HepG2 (cell line): Measurements from ENCODE around the gene MYO3B. TPM values are rescaled to one million over a fixed set of nuclear protein-coding genes. Genes with fewer than 3 reads are reported as not detected.

ENCODE experiments used
- ATF7-NPFF ChIP-seq: sonication (generic); formaldehyde crosslinking; IDR thresholded peaks from 2 replicates; pipeline ENCODE4 v1.8.1; 2023; ENCODE audit warnings: mild to moderate bottlenecking, low read depth, missing genetic modification reagents, moderate library complexity
- EEA1 ChIP-seq: sonication (generic); formaldehyde crosslinking; IDR thresholded peaks from 2 replicates; pipeline ENCODE4 v1.5.1; 2020; ENCODE audit warnings: mild to moderate bottlenecking, missing genetic modification reagents, borderline replicate concordance
- ELF3 ChIP-seq: IDR thresholded peaks from 2 replicates; pipeline ENCODE4 v1.6.1; 2016; ENCODE audit warnings: missing genetic modification reagents, missing compliant biosample characterization
- FOXP1 ChIP-seq, 2 experiments: fragments of 450-650 bp in 1 of 2; IDR thresholded peaks; 2 replicates each; pipeline ENCODE4 v1.6.1; 2017 to 2018; ENCODE audit warnings: antibody characterized with exemption in 1 of 2
- HBP1 ChIP-seq: IDR thresholded peaks from 2 replicates; pipeline ENCODE4 v1.6.1; 2016; ENCODE audit warnings: low read depth, control low read depth
- HDAC1 ChIP-seq: sonication (generic); formaldehyde crosslinking; IDR thresholded peaks from 2 replicates; pipeline ENCODE4 v1.5.1; 2020; ENCODE audit warnings: mild to moderate bottlenecking, missing genetic modification reagents
- KLF13 ChIP-seq: sonication (generic); formaldehyde crosslinking; IDR thresholded peaks from 2 replicates; pipeline ENCODE4 v1.4.0; 2020; ENCODE audit warnings: mild to moderate bottlenecking, missing genetic modification reagents
- SKIL ChIP-seq: sonication (generic); formaldehyde crosslinking; IDR thresholded peaks from 2 replicates; pipeline ENCODE4 v1.8.0; 2022; ENCODE audit warnings: missing genetic modification reagents, mild to moderate bottlenecking, moderate library complexity, borderline replicate concordance
- TCF7 ChIP-seq: sonication (generic); IDR thresholded peaks from 2 replicates; pipeline ENCODE4 v1.6.1; 2016; ENCODE audit warnings: antibody characterized with exemption, low read depth
- ZNF292 ChIP-seq: sonication (generic); formaldehyde crosslinking; IDR thresholded peaks from 2 replicates; pipeline ENCODE4 v1.8.1; 2022; ENCODE audit warnings: mild to moderate bottlenecking, low read depth, missing genetic modification reagents, borderline replicate concordance
- ZNF430 ChIP-seq: sonication (generic); formaldehyde crosslinking; IDR thresholded peaks from 2 replicates; pipeline ENCODE4 v1.9.0; 2021; ENCODE audit warnings: mild to moderate bottlenecking, missing genetic modification reagents
- polyA plus RNA-seq, 8 experiments: library from polyadenylated mRNA; depleted of rRNA in 3 of 8; stranded (reverse) in 7 of 8; unstranded in 1 of 8; fragments of >200 nt; fragmentation: Illumina TruSeq in 4 of 8; extraction: Trizol in 4 of 8; gene quantifications; 2 replicates each; pipeline versions ENCODE4 v1.2.1 to v1.2.3, GENCODE V29; 2011 to 2016; ENCODE audit warnings: low read depth in 4 of 8, missing spikeins in 1 of 8, mixed read lengths in 1 of 8; ENCODE audit not compliant: insufficient read depth in 1 of 8
- total RNA-seq, 5 experiments: library from RNA; depleted of rRNA; stranded (reverse); fragments of >200 nt; fragmentation: Illumina TruSeq; extraction: Trizol; gene quantifications; 2 replicates each; pipeline ENCODE4 v1.2.3, GENCODE V29; 2016; ENCODE audit warnings: low read depth in 1 of 5
- TF ChIP-seq, protein P1 (sequence below): sonication (generic); formaldehyde crosslinking; IDR thresholded peaks from 2 replicates; pipeline ENCODE4 v1.4.0; 2020; ENCODE audit warnings: mild to moderate bottlenecking, missing genetic modification reagents
- TF ChIP-seq, protein P2 (sequence below): sonication (generic); formaldehyde crosslinking; IDR thresholded peaks from 2 replicates; pipeline ENCODE4 v1.5.1; 2020; ENCODE audit warnings: missing genetic modification reagents, mild to moderate bottlenecking, borderline replicate concordance

Gene MYO3B
- total and polyA plus RNA-seq, 2 of the 13 experiments (the other 11 are each of a cell fraction or from before 2014, with no cell fraction given), result 0.01 TPM; not detected in 1

DNA sequence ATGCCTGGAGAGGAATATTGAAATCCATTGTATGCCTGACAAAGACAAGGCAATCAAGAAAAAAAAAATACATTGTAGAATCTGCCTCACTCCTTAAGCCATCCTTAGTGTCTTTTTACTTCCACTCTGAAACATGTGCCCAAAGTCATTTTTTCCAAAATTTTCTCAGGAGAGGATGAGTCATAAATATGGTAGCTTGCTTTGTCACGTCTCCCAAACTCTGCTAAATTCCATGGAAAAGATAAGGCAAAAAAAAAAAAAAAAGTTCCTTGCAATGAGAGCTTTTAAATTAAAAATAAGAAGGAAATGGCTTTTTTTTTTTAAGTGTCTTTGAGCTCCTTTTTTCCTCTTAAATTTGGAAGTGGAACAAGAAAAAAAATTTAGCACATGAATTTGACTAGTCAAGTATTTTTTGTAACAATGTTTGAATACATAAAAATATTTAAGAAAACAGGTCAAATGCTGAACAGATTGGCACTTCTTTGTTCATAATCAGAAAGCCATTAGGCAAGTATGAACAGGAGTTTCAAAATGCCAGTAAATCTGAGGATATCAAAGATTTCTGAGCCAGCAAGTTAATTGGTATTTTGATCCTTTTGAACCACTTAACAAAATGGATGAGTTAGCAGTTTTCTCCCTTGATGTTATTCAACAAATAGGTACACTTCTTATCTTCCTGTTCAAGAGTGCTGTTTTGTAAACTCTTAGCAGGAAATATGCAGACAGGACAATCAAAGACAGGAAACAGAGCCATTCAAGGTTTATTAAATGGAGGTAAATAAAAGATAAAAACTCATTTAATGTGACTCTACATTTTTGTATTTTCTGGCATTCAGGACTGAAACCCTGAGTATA, 289.8 kb downstream of the MYO3B start (continued):
- no peak for TF ChIP-seq HBP1 (CRISPR knock-in tag)
- TF ChIP-seq ZNF292, result no peak
- TF ChIP-seq KLF13, result no peak
- no peak for TF ChIP-seq SKIL
- TF ChIP-seq, protein P1, sequence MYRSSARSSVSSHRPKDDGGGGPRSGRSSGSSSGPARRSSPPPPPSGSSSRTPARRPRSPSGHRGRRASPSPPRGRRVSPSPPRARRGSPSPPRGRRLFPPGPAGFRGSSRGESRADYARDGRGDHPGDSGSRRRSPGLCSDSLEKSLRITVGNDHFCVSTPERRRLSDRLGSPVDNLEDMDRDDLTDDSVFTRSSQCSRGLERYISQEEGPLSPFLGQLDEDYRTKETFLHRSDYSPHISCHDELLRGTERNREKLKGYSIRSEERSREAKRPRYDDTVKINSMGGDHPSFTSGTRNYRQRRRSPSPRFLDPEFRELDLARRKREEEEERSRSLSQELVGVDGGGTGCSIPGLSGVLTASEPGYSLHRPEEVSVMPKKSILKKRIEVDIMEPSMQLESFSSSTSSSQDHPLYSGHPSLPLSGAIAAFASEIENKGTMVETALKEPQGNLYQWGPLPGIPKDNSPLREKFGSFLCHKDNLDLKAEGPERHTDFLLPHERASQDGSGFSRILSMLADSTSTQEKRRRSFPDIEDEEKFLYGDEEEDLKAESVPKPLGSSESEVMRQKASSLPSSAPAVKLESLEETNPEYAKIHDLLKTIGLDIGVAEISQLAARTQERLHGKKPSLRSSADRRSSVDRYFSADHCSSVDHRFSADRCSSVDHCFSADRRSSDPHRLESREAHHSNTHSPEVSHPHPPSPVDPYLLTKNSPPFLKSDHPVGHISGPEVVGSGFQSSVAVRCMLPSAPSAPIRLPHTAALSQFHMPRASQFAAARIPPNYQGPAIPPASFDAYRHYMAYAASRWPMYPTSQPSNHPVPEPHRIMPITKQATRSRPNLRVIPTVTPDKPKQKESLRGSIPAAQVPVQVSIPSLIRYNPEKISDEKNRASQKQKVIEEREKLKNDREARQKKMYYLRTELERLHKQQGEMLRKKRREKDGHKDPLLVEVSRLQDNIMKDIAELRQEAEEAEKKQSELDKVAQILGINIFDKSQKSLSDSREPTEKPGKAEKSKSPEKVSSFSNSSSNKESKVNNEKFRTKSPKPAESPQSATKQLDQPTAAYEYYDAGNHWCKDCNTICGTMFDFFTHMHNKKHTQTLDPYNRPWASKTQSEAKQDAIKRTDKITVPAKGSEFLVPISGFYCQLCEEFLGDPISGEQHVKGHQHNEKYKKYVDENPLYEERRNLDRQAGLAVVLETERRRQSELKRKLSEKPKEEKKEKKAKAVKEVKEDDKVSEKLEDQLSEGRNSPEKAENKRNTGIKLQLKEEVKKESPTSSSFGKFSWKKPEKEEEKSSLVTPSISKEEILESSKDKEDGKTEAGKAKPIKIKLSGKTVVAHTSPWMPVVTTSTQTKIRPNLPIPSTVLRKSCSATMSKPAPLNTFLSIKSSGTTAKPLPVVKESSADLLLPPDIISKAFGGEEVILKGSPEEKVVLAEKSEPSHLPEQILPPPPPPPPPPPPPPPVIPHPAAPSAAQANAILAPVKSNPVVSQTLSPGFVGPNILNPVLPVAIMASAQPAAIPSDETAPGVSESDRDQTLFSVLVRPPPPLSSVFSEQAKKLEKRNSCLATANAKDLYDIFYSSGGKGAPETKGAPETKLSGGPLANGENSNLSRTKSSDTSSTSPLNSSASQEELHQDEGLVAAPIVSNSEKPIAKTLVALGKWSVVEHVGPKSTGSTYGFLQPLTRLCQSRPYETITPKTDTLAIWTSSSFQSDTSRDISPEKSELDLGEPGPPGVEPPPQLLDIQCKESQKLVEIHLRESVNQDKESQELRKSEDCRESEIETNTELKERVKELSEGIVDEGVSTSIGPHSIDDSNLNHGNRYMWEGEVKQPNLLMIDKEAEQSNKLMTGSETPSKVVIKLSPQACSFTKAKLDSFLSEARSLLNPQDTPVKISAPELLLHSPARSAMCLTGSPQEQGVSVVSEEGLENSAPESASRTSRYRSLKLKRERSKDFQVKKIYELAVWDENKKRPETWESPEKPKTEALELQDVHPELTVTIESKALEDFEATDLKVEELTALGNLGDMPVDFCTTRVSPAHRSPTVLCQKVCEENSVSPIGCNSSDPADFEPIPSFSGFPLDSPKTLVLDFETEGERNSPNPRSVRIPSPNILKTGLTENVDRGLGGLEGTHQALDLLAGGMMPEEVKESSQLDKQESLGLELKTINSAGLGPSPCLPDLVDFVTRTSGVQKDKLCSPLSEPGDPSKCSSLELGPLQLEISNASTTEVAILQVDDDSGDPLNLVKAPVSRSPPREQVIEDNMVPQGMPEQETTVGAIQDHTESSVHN (CRISPR knock-in tag), result no peak
- TF ChIP-seq HDAC1 (CRISPR knock-in tag), result no peak
- no peak for TF ChIP-seq FOXP1 (IDR thresholded peaks at IDR 0.05)
- TF ChIP-seq FOXP1 (CRISPR knock-in tag; IDR thresholded peaks at IDR 0.05), result peak; percentile 52; the same call in 1 of the 2 replicates
- no peak for TF ChIP-seq ATF7-NPFF (CRISPR knock-in tag)
- no peak for TF ChIP-seq EEA1 (CRISPR knock-in tag)
- peak; percentile 52 for TF ChIP-seq TCF7
- TF ChIP-seq, protein P2, sequence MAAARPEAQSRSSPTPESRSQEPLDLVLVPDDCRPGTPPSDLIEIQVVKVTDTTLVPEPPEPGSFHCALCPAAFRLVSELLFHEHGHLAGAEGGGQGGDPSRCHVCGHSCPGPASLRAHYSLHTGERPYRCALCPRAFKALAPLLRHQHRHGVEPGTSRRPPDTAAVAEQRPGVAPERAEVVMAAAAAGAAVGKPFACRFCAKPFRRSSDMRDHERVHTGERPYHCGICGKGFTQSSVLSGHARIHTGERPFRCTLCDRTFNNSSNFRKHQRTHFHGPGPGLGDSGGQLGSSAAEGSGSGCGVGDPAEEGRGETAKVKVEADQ (CRISPR knock-in tag), result no peak
- peak; percentile 44; the same call in 1 of the 2 replicates for TF ChIP-seq ELF3
- no peak for TF ChIP-seq ZNF430
